Measurements from ENCODE around the gene TRABD.
"Not testable (repeated sequence)": the region's sequence is repeated elsewhere in the genome, so short reads cannot be mapped to it uniquely, and the experiment has no call there.

The TRABD gene

GRCh38 chr22:50145721-50146438 lies 39.8 kb upstream of the TRABD start:
- Histone ChIP-seq H3K4me1 (ENCODE audit: control insufficient read depth, insufficient read depth, low read length) (no peaks in the 10 kb centered on the region), H3K9ac (ENCODE audit: low read depth, low read length) (no peak overlapping the region), H3K9me3 (ENCODE audit: control insufficient read depth, insufficient read depth, low read length) (no peaks in the 10 kb centered on the region), H3K27me3 (ENCODE audit: control insufficient read depth, insufficient read depth, low read length) (no peaks in the 10 kb centered on the region), H3K36me3 (ENCODE audit: control insufficient read depth, insufficient read depth, low read length) (no peaks in the 10 kb centered on the region), H3K4me3 (ENCODE audit: low read depth, low read length) (no peak overlapping the region)

- H3K9ac ChIP-seq (ENCODE audit: low read depth, low read length): no peak overlapping the region
These were observed 39.1 kb upstream of the TRABD start for GRCh38 chr22:50146439-50147238.

GRCh38 chr22:50147258-50148165 lies 38.2 kb upstream of the TRABD start:
- not testable (repeated sequence) for H3K9ac ChIP-seq (ENCODE audit: low read depth, low read length); H3K36me3 ChIP-seq (ENCODE audit: control insufficient read depth, insufficient read depth, low read length); H3K4me1 ChIP-seq (ENCODE audit: control insufficient read depth, insufficient read depth, low read length); H3K4me3 ChIP-seq (ENCODE audit: low read depth, low read length); H3K27me3 ChIP-seq (ENCODE audit: control insufficient read depth, insufficient read depth, low read length); H3K9me3 ChIP-seq (ENCODE audit: control insufficient read depth, insufficient read depth, low read length)

More at GRCh38 chr22:50146439-50147238, 39.1 kb upstream of the TRABD start:
- no peaks in the 10 kb centered on the region for H3K4me1 ChIP-seq (ENCODE audit: control insufficient read depth, insufficient read depth, low read length)
- H3K36me3 ChIP-seq (ENCODE audit: control insufficient read depth, insufficient read depth, low read length): no peaks in the 10 kb centered on the region
- H3K4me3 ChIP-seq (ENCODE audit: low read depth, low read length): no peak overlapping the region
- H3K27me3 ChIP-seq (ENCODE audit: control insufficient read depth, insufficient read depth, low read length): no peaks in the 10 kb centered on the region
- no peaks in the 10 kb centered on the region for H3K9me3 ChIP-seq (ENCODE audit: control insufficient read depth, insufficient read depth, low read length)

GRCh38 chr22:50148166-50148500 lies 37.6 kb upstream of the TRABD start:
- no peaks in the 10 kb centered on the region for H3K27me3 ChIP-seq (ENCODE audit: control insufficient read depth, insufficient read depth, low read length)
- H3K9ac ChIP-seq (ENCODE audit: low read depth, low read length): no peak overlapping the region
- H3K4me1 ChIP-seq (ENCODE audit: control insufficient read depth, insufficient read depth, low read length): no peaks in the 10 kb centered on the region
- no peak overlapping the region for H3K4me3 ChIP-seq (ENCODE audit: low read depth, low read length)
- H3K9me3 ChIP-seq (ENCODE audit: control insufficient read depth, insufficient read depth, low read length): no peaks in the 10 kb centered on the region
- H3K36me3 ChIP-seq (ENCODE audit: control insufficient read depth, insufficient read depth, low read length): no peaks in the 10 kb centered on the region

GRCh38 chr22:50148991-50149721 lies 36.6 kb upstream of the TRABD start:
- no peak overlapping the region for H3K4me3 ChIP-seq (ENCODE audit: low read depth, low read length)
- no peaks in the 10 kb centered on the region for H3K4me1 ChIP-seq (ENCODE audit: control insufficient read depth, insufficient read depth, low read length)

GRCh38 chr22:50150161-50151129 lies 35.3 kb upstream of the TRABD start:
- no peak overlapping the region for H3K9ac ChIP-seq (ENCODE audit: low read depth, low read length)
- H3K9me3 ChIP-seq (ENCODE audit: control insufficient read depth, insufficient read depth, low read length): no peaks in the 10 kb centered on the region
- H3K27me3 ChIP-seq (ENCODE audit: control insufficient read depth, insufficient read depth, low read length): no peaks in the 10 kb centered on the region
- no peaks in the 10 kb centered on the region for H3K36me3 ChIP-seq (ENCODE audit: control insufficient read depth, insufficient read depth, low read length)
- no peaks in the 10 kb centered on the region for H3K4me1 ChIP-seq (ENCODE audit: control insufficient read depth, insufficient read depth, low read length)
- no peak overlapping the region for H3K4me3 ChIP-seq (ENCODE audit: low read depth, low read length)

More at GRCh38 chr22:50148991-50149721, 36.6 kb upstream of the TRABD start:
- Histone ChIP-seq H3K36me3 (ENCODE audit: control insufficient read depth, insufficient read depth, low read length) (no peaks in the 10 kb centered on the region), H3K27me3 (ENCODE audit: control insufficient read depth, insufficient read depth, low read length) (no peaks in the 10 kb centered on the region), H3K9ac (ENCODE audit: low read depth, low read length) (no peak overlapping the region), H3K9me3 (ENCODE audit: control insufficient read depth, insufficient read depth, low read length) (no peaks in the 10 kb centered on the region)

GRCh38 chr22:50151571-50152537 lies 33.9 kb upstream of the TRABD start:
- Histone ChIP-seq H3K4me1 (ENCODE audit: control insufficient read depth, insufficient read depth, low read length) (no peaks in the 10 kb centered on the region), H3K36me3 (ENCODE audit: control insufficient read depth, insufficient read depth, low read length) (no peaks in the 10 kb centered on the region), H3K4me3 (ENCODE audit: low read depth, low read length) (no peak overlapping the region), H3K9ac (ENCODE audit: low read depth, low read length) (no peak overlapping the region), H3K9me3 (ENCODE audit: control insufficient read depth, insufficient read depth, low read length) (no peaks in the 10 kb centered on the region), H3K27me3 (ENCODE audit: control insufficient read depth, insufficient read depth, low read length) (no peaks in the 10 kb centered on the region)

GRCh38 chr22:50153056-50153755 lies 32.5 kb upstream of the TRABD start:
- no peaks in the 10 kb centered on the region for H3K36me3 ChIP-seq (ENCODE audit: control insufficient read depth, insufficient read depth, low read length)
- no peaks in the 10 kb centered on the region for H3K27me3 ChIP-seq (ENCODE audit: control insufficient read depth, insufficient read depth, low read length)
- no peaks in the 10 kb centered on the region for H3K4me1 ChIP-seq (ENCODE audit: control insufficient read depth, insufficient read depth, low read length)

GRCh38 chr22:50153756-50154140 lies 32.0 kb upstream of the TRABD start:
- H3K9ac ChIP-seq (ENCODE audit: low read depth, low read length): no peak overlapping the region
- no peaks in the 10 kb centered on the region for H3K9me3 ChIP-seq (ENCODE audit: control insufficient read depth, insufficient read depth, low read length)
- no peak overlapping the region for H3K4me3 ChIP-seq (ENCODE audit: low read depth, low read length)
- no peaks in the 10 kb centered on the region for H3K27me3 ChIP-seq (ENCODE audit: control insufficient read depth, insufficient read depth, low read length)
- H3K36me3 ChIP-seq (ENCODE audit: control insufficient read depth, insufficient read depth, low read length): no peaks in the 10 kb centered on the region
- H3K4me1 ChIP-seq (ENCODE audit: control insufficient read depth, insufficient read depth, low read length): no peaks in the 10 kb centered on the region

More at GRCh38 chr22:50153056-50153755, 32.5 kb upstream of the TRABD start:
- no peak overlapping the region for H3K9ac ChIP-seq (ENCODE audit: low read depth, low read length)
- no peak overlapping the region for H3K4me3 ChIP-seq (ENCODE audit: low read depth, low read length)
- no peaks in the 10 kb centered on the region for H3K9me3 ChIP-seq (ENCODE audit: control insufficient read depth, insufficient read depth, low read length)
